Breast epithelium (tissue), 4 donors: ENCODE measurements around the gene GPR15. TPM values are rescaled to one million over a fixed set of nuclear protein-coding genes. Genes with fewer than 3 reads are reported as not detected.
A peak's percentile ranks its signal among the peaks of the same experiment; 100 is the strongest.

Experiments used
- DNase-seq, 2 donors: peaks; one replicate each; pipeline ENCODE4 v3.0.0-alpha.2; 2019; ENCODE audit warnings: low spot score in 2 of 2
- H3K27ac ChIP-seq, 2 donors: fragments of 200-600 bp; sonication (generic) in 1 of 2; one replicate each; pipeline ENCODE4 v1.5.1; 2016 to 2019; ENCODE audit warnings: mild to moderate bottlenecking in 1 of 2
- H3K27me3 ChIP-seq, 2 donors: fragments of 200-600 bp; sonication (generic) in 1 of 2; one replicate each; pipeline versions ENCODE4 v1.5.1 to v1.6.0; 2017 to 2019; ENCODE audit warnings: control low read depth in 1 of 2, mild to moderate bottlenecking in 1 of 2
- H3K36me3 ChIP-seq: fragments of 200-600 bp; one replicate; pipeline ENCODE4 v1.5.1; 2019
- H3K4me1 ChIP-seq, 2 donors: fragments of 200-600 bp; sonication (generic); one replicate each; pipeline ENCODE4 v1.5.1; 2016 to 2019; ENCODE audit warnings: control low read depth in 1 of 2
- H3K4me3 ChIP-seq, 3 donors: fragments of 200-600 bp; sonication (generic); 1 replicate in 2 of 3; 2 replicates in 1 of 3; pipeline ENCODE4 v1.5.1; 2016 to 2019; ENCODE audit warnings: mild to moderate bottlenecking in 3 of 3, moderate library complexity in 2 of 3
- H3K9me3 ChIP-seq, 2 donors: fragments of 200-600 bp; sonication (generic) in 1 of 2; one replicate each; pipeline ENCODE4 v1.5.1; 2016 to 2019; ENCODE audit warnings: control low read depth in 1 of 2
- POLR2A ChIP-seq: fragments of 450-650 bp; IDR thresholded peaks from one replicate; pipeline ENCODE4 v1.6.1; 2016; ENCODE audit warnings: antibody characterized with exemption, mild to moderate bottlenecking, moderate library complexity
- POLR2AphosphoS5 ChIP-seq, 3 donors: sonication (generic); formaldehyde crosslinking; IDR thresholded peaks; one replicate each; pipeline ENCODE4 v1.6.1; 2017; ENCODE audit warnings: antibody characterized with exemption in 3 of 3
- intact Hi-C: fragments of 100-400 bp; cut with DNase I; formaldehyde crosslinking; loops from one replicate; pipeline ENCODE4 v1.15.1; 2023; ENCODE audit warnings: low total_unique reads
- total RNA-seq, 3 donors: library from RNA; depleted of rRNA; stranded (reverse); fragments of >200 nt; gene quantifications; one replicate each; pipeline ENCODE4 v1.1.0, GENCODE V29; 2016
- TF ChIP-seq, protein P1 (sequence below), 3 donors: fragments of 450-650 bp; IDR thresholded peaks; one replicate each; pipeline ENCODE4 v1.5.1; 2016 to 2017; ENCODE audit warnings: antibody characterized with exemption in 3 of 3, mild to moderate bottlenecking in 3 of 3, moderate library complexity in 3 of 3

Gene GPR15
- total RNA-seq, 3 donors from 2014 or later: 0.59 to 1.6 TPM; not detected in 1

DNA sequence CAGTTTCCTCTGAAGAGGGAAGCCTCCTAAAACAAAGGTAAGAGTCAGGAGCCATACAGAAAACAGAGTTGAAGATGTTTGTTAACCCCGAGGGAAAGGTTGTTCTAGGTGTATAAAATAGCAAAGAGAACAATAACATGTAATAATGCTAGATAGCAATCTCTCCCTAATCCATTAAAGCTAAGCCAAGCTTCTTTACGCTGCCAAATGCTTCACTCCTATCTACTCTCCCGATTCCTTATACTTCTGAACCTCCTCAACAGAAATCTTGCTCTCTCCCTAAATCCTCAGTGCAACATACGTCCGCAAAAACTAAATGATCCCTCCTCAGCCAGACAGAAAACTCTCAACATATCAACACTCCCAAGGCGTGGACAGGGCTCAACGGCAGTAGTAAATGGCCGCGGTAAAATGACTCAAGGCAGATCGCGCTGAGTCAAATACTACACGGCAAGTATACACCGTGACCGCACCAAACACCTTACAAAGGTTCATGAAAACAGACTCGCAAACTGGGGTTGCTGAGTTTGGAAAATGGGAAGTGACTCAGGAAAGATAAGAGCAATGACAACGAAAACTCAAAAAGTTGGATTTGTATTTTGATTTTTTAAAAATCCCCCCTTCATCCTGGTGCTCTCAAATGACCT, 9.8 kb upstream of the GPR15 start:
- Histone ChIP-seq H3K27ac (peak overlapping the region; percentile 94 to 98), H3K4me3 (peak overlapping the region; percentile 74 to 80 (median 75)), H3K9me3 (no peaks in the 10 kb centered on the region), H3K27me3 (no peaks in the 10 kb centered on the region), H3K4me1 (no peaks in the 10 kb centered on the region), H3K36me3 (no peaks in the 10 kb centered on the region)
- DNase-seq: peak in 1 of 2 donors; percentile 27
- TF ChIP-seq POLR2A (no peak), POLR2AphosphoS5 (IDR thresholded peaks at IDR 0.05) (no peak)
- TF ChIP-seq, protein P1, sequence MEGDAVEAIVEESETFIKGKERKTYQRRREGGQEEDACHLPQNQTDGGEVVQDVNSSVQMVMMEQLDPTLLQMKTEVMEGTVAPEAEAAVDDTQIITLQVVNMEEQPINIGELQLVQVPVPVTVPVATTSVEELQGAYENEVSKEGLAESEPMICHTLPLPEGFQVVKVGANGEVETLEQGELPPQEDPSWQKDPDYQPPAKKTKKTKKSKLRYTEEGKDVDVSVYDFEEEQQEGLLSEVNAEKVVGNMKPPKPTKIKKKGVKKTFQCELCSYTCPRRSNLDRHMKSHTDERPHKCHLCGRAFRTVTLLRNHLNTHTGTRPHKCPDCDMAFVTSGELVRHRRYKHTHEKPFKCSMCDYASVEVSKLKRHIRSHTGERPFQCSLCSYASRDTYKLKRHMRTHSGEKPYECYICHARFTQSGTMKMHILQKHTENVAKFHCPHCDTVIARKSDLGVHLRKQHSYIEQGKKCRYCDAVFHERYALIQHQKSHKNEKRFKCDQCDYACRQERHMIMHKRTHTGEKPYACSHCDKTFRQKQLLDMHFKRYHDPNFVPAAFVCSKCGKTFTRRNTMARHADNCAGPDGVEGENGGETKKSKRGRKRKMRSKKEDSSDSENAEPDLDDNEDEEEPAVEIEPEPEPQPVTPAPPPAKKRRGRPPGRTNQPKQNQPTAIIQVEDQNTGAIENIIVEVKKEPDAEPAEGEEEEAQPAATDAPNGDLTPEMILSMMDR (IDR thresholded peaks at IDR 0.05): no peak
- intact Hi-C loops: no loop called here

DNA sequence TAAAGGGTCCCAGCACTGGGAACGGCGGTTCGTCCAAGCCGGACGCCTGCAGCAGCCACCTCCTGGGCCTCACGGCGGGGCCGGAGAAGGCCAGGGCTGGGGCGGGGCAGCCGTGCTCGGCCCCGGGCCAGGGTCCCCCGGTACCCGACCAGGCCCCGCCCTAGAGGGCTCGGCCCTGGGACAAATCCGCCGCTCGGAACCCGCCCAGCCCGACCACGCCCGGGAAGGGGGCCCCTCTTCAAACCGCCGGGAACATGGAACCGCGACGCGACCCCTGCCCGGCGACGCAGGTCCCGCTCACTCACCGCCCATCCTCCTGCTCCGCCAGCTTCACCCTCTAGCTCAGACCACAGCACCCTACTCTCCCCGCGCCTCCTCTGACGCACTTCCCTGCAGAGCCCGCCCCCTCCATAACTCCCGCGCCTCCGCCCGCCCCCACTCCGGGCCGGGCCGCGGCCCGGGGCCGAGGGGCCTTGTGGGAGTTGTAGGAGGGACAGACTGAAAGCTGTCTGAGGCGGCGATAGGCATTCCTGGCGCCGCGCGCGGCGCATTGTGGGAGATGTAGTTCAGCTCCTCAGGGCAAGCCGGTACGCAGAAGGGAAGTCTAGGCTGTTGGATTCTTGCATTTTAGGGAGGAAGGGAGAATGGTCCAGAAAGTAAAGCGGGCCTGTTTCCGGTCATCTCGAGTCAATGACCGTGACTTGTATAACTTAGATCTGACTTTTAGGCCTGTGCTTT, 9.1 kb upstream of the GPR15 start, which contains the start of gene CLDND1:
Gene CLDND1 (minus strand): TSS at position 359 of the 738 bp plus-strand sequence. CDS start 1,478 bp downstream, outside the sequence.
- intact Hi-C loops: no loop called here
- peak; percentile 72 to 90 (median 77) for TF ChIP-seq POLR2AphosphoS5 (IDR thresholded peaks at IDR 0.05)
- peak; percentile 65 for TF ChIP-seq POLR2A
- TF ChIP-seq, protein P1 (IDR thresholded peaks at IDR 0.05): peak in 1 of 3 donors; percentile 11

DNA sequence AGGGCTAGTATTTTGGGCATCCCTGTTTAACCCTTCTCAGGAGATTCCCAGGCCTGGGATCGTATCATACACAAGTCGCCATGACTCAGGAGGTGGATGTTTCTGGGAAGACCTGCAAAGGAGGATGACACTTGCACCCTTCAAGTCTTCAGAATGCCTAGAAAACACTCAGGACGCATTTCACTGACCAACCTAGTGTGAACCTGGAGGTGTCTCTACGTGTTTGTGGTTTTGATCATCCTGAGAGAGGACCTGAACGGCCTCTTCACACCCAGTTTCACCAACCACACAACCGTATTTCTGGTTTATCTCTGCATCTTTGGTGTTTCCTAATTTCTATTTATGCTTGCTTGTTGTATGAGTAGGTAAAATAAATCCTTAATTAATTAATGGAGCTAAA, 6.3 kb upstream of the GPR15 start:
- Histone ChIP-seq H3K4me1 (no peaks in the 10 kb centered on the region), H3K4me3 (no peak overlapping the region), H3K36me3 (no peaks in the 10 kb centered on the region), H3K9me3 (no peaks in the 10 kb centered on the region), H3K27me3 (no peaks in the 10 kb centered on the region), H3K27ac (no peak overlapping the region)
- intact Hi-C loops: no loop called here
- TF ChIP-seq, protein P1 (IDR thresholded peaks at IDR 0.05): no peak
- TF ChIP-seq POLR2A: no peak
- TF ChIP-seq POLR2AphosphoS5 (IDR thresholded peaks at IDR 0.05): no peak
- no peak for DNase-seq

More for the DNA sequence above, 9.1 kb upstream of the GPR15 start, which contains the start of gene CLDND1:
- H3K27ac ChIP-seq: peak within 1 kb of the TSS; percentile 94 to 98
- no peaks in the 10 kb centered on the region for H3K4me1 ChIP-seq
- peak; percentile 94 to 97 for DNase-seq
- peak within 1 kb of the TSS; percentile 74 to 80 (median 75) for H3K4me3 ChIP-seq
- no peaks in the 10 kb centered on the region for H3K36me3 ChIP-seq
- H3K27me3 ChIP-seq: no peaks in the 10 kb centered on the region
- H3K9me3 ChIP-seq: no peaks in the 10 kb centered on the region

DNA sequence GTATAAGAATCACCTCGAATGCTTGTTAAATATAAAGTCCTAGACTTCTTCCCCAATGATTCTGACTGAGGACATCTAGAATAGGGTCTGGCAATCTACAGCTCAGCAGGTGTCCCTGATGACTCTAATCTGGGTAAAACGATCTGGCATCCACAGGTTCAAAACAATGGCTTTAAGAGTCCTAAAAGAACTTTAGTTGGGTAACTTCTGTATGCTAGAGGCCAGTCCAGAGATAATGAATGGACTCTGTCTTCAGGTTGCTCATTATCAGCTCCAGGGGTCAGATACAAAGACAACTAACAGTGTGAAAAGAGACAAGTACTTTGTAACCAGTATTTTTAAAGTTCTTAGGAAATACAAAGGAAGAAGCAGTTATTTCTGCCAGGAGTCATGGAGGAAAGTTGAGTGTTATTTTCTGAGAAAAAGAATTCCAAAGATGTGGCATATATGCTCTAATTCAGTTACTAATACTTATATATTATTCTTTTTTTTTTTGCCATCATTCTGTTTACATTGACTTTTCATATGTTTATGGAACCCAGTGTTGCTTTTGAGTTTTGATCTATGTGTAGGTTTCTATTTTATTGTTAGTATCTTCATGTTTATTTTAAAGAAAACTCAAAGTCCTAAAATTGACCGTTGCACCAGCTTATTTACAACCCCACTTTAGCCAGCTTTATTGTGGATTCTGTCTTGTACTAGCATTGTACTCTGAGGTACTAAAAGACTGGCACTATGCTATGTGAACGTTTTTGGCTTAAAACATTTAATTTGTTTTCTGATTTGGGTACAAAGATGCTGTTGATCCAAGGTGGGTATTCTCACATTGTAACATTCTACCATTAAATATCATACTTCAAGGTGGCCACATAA, 3.1 kb upstream of the GPR15 start:
- no peak overlapping the region for H3K4me3 ChIP-seq
- H3K9me3 ChIP-seq: no peaks in the 10 kb centered on the region
- H3K4me1 ChIP-seq: no peaks in the 10 kb centered on the region
- TF ChIP-seq, protein P1 (IDR thresholded peaks at IDR 0.05): no peak
- TF ChIP-seq POLR2AphosphoS5 (IDR thresholded peaks at IDR 0.05) (no peak), POLR2A (no peak)
- intact Hi-C loops: no loop called here
- no peak for DNase-seq
- no peaks in the 10 kb centered on the region for H3K36me3 ChIP-seq
- H3K27me3 ChIP-seq: no peaks in the 10 kb centered on the region
- no peak overlapping the region for H3K27ac ChIP-seq
